Smooth muscle cell (in vitro differentiated cells): ENCODE data around the gene RGP1. TPM values are rescaled to one million over a fixed set of nuclear protein-coding genes. Genes with fewer than 3 reads are reported as not detected.

Source experiments
- DNase-seq: peaks from one replicate; lab custom pipeline; 2025; ENCODE audit not compliant: unreplicated experiment; lab: John Stamatoyannopoulos, UW
- H2AFZ ChIP-seq: fragments of 200-600 bp; sonication (generic); 2 replicates; pipeline ENCODE4 v1.6.0; 2016; ENCODE audit warnings: antibody characterized with exemption, low read depth, mild to moderate bottlenecking
- H3F3A ChIP-seq: fragments of 200-600 bp; sonication (generic); 2 replicates; pipeline ENCODE4 v1.6.0; 2017; ENCODE audit warnings: antibody characterized with exemption, low read depth
- H3K27ac ChIP-seq: fragments of 200-600 bp; sonication (generic); 2 replicates; pipeline ENCODE4 v1.5.1; 2016; ENCODE audit warnings: low read depth, mild to moderate bottlenecking
- H3K27me3 ChIP-seq: fragments of 200-600 bp; sonication (generic); 2 replicates; pipeline ENCODE4 v1.6.1; 2016; ENCODE audit warnings: low read depth, mild to moderate bottlenecking
- H3K36me3 ChIP-seq: fragments of 200-600 bp; sonication (generic); 2 replicates; pipeline ENCODE4 v1.5.1; 2016; ENCODE audit warnings: low read depth
- H3K4me1 ChIP-seq: fragments of 200-600 bp; sonication (generic); 2 replicates; pipeline ENCODE4 v1.5.1; 2016; ENCODE audit warnings: low read depth
- H3K4me2 ChIP-seq: fragments of 200-600 bp; sonication (generic); 2 replicates; pipeline ENCODE4 v1.6.0; 2016; ENCODE audit warnings: mild to moderate bottlenecking
- H3K4me3 ChIP-seq: fragments of 200-600 bp; sonication (generic); 2 replicates; pipeline ENCODE4 v1.5.1; 2016; ENCODE audit warnings: mild to moderate bottlenecking
- H3K79me2 ChIP-seq: fragments of 200-600 bp; sonication (generic); 2 replicates; pipeline ENCODE4 v1.6.0; 2016; ENCODE audit warnings: low read depth, mild to moderate bottlenecking
- H3K9ac ChIP-seq: fragments of 200-600 bp; sonication (generic); 2 replicates; pipeline ENCODE4 v1.6.0; 2016; ENCODE audit warnings: low read depth
- H3K9me3 ChIP-seq: fragments of 200-600 bp; sonication (generic); replicated peaks from 2 replicates; pipeline ENCODE4 v1.5.1; 2016; ENCODE audit warnings: low read depth
- H4K20me1 ChIP-seq: fragments of 200-600 bp; sonication (generic); 2 replicates; pipeline ENCODE4 v1.6.0; 2016; ENCODE audit warnings: low read depth
- CTCF ChIP-seq: fragments of 200-600 bp; sonication (generic); IDR thresholded peaks from 2 replicates; pipeline ENCODE4 v1.5.1; 2017; ENCODE audit warnings: borderline replicate concordance, mild to moderate bottlenecking, antibody characterized with exemption; ENCODE audit not compliant: insufficient read depth, poor library complexity, severe bottlenecking
- whole genome bisulfite sequencing: methylation state at CpG from one replicate; pipeline ENCODE4 v1.1.7; 2016; ENCODE audit warnings: low lambda C conversion rate; 5-methylcytosine and 5-hydroxymethylcytosine counted together
- polyA plus RNA-seq: library from polyadenylated mRNA; unstranded; fragments of >200 nt; fragmentation: Nextera tagmentation; extraction: Ambion mirVana; gene quantifications from 2 replicates; pipeline ENCODE4 v1.2.1, GENCODE V29; 2016
- total RNA-seq: library from RNA; depleted of rRNA; stranded (reverse); fragments of >200 nt; gene quantifications from 2 replicates; pipeline ENCODE4 v1.2.3, GENCODE V29; 2014

Gene RGP1
- total and polyA plus RNA-seq, 2 experiments from 2014 or later = 12.8 to 15.3 TPM

- DNase-seq = no peak
- WGBS = 74% methylated on average over 4 of the region's 4 CpGs
- no peak overlapping the region for H3K4me2 ChIP-seq
Observed at GRCh38 chr9:35798658-35799374, 49.7 kb downstream of the RGP1 start.

DNA sequence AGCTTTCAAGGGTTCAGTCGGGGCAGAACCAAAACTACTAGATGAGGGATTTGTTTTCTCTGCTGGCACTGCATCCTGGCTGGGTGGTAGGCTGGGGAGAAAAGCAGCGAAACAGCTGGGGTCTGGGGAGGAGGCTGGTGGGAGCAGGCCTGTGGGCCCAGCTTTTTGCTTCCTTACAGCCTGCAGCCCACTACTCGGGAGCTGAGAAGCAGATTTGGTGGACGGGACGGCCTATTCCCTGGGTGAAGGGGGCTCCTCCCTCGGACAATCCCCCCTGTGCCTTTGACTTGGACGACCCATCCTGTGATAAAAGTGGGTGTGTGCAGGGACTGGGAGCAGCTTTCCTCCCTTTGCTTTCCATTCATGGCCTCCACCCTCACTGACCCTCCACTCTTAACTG is 51.4 kb downstream of the RGP1 start:
- H3K9me3 ChIP-seq = no peaks in the 10 kb centered on the region
- H3K4me2 ChIP-seq = no peak overlapping the region
- H2AFZ ChIP-seq = no peak overlapping the region
- DNase-seq = no peak
- no peak for TF ChIP-seq CTCF
- H3K27ac ChIP-seq = no peak overlapping the region
- H3K27me3 ChIP-seq = no peaks in the 10 kb centered on the region
- H3K4me3 ChIP-seq = no peak overlapping the region
- H3K79me2 ChIP-seq = no peaks in the 10 kb centered on the region
- no peaks in the 10 kb centered on the region for H4K20me1 ChIP-seq
- H3K9ac ChIP-seq = no peak overlapping the region
- no peaks in the 10 kb centered on the region for H3K4me1 ChIP-seq
- H3K36me3 ChIP-seq = no peaks in the 10 kb centered on the region
- no peaks in the 10 kb centered on the region for H3F3A ChIP-seq
- WGBS = 90% methylated on average over 7 of the region's 7 CpGs

More at GRCh38 chr9:35798658-35799374, 49.7 kb downstream of the RGP1 start:
- Histone ChIP-seq H4K20me1 (no peaks in the 10 kb centered on the region), H3K27me3 (no peaks in the 10 kb centered on the region), H3F3A (no peaks in the 10 kb centered on the region), H3K9ac (peak overlapping the region; percentile 60), H3K36me3 (no peaks in the 10 kb centered on the region), H3K27ac (peak overlapping the region; percentile 78), H3K9me3 (no peaks in the 10 kb centered on the region), H2AFZ (no peak overlapping the region), H3K79me2 (no peaks in the 10 kb centered on the region), H3K4me1 (peaks cover 3% of the 10 kb centered on the region), H3K4me3 (no peak overlapping the region)
- no peak for TF ChIP-seq CTCF

DNA sequence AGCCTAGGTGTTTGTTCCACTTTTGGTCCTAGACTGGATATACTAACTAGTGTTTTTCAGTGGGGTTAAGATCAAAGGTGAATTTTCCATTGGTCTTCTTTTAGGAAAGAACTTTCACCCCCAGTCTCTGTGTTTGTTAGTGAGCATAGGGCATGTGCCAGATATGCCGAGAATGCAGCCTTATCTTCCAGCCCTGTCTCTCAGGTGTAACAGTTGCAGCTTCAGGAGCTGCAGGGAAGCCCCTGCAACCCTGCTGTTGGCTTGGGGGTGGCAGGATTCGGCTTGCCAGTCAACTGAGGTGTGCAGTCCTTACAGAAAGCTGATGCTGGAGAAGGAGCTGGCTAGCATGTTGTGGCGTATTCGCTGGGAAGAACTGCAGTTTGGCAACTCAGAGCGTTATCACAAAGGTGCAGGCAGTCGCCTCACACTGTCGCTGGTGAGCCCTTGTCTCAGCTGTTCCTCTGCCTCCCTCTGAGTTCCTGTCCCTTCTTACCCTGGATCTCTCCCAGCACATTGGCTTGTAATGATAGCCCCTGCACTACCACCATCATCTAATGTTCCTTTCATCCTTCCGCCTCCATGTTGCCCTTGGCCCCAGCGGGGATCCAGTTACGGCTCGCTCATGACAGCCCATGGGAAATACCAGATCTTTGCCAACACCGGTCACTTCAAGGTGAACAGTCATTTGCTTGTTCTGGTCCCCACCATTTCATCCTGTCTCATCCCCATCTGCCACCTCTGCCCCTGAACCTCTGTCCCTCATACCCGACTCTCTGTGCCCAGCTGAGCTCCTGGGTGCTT is 52.4 kb downstream of the RGP1 start:
- no peaks in the 10 kb centered on the region for H3K79me2 ChIP-seq
- no peaks in the 10 kb centered on the region for H3K27me3 ChIP-seq
- no peaks in the 10 kb centered on the region for H3K4me1 ChIP-seq
- H3K4me2 ChIP-seq = no peak overlapping the region
- H3K4me3 ChIP-seq = no peak overlapping the region
- no peaks in the 10 kb centered on the region for H3K36me3 ChIP-seq
- no peaks in the 10 kb centered on the region for H3K9me3 ChIP-seq
- no peak for TF ChIP-seq CTCF
- H3K9ac ChIP-seq = no peak overlapping the region
- no peak overlapping the region for H2AFZ ChIP-seq
- DNase-seq = no peak
- H3F3A ChIP-seq = no peaks in the 10 kb centered on the region
- WGBS = 96% methylated on average over 13 of the region's 13 CpGs
- no peak overlapping the region for H3K27ac ChIP-seq
- H4K20me1 ChIP-seq = no peaks in the 10 kb centered on the region
